Measurements from ENCODE around the gene GLI2.

DNA sequence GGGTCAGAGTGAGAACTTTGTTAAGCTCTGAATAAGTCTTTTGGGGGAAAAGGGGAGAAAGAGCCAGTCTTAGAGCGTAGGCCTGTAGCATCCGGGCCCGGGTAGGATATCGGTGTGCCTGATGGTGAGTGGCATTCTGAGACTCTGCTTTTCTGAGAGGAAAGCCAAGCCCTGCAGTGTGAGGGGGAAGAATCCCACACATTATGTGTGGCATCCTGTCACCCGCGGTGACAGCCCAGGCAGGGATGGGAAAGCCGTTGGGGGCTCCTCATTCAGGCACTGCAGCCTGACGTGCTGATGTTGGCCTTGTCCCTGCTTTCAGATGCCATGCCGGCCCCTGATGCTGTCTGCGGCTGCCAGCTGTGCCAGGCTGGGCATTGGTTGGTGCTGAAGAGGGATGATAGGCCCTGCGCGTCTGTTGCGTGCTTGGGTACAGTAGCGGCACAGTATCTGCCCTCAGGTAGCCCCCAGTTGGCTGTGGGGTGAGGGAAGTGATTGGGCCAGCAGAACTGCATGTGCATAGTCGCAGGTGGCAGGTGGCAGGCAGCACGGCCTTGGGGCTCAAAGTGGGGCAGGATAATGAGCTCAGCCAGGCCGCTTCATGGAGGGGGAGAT is 37.6 kb downstream of the GLI2 start:
- no peak for TF ChIP-seq POLR2A (IDR thresholded peaks at IDR 0.05)
- TF ChIP-seq, protein P1, sequence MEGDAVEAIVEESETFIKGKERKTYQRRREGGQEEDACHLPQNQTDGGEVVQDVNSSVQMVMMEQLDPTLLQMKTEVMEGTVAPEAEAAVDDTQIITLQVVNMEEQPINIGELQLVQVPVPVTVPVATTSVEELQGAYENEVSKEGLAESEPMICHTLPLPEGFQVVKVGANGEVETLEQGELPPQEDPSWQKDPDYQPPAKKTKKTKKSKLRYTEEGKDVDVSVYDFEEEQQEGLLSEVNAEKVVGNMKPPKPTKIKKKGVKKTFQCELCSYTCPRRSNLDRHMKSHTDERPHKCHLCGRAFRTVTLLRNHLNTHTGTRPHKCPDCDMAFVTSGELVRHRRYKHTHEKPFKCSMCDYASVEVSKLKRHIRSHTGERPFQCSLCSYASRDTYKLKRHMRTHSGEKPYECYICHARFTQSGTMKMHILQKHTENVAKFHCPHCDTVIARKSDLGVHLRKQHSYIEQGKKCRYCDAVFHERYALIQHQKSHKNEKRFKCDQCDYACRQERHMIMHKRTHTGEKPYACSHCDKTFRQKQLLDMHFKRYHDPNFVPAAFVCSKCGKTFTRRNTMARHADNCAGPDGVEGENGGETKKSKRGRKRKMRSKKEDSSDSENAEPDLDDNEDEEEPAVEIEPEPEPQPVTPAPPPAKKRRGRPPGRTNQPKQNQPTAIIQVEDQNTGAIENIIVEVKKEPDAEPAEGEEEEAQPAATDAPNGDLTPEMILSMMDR (IDR thresholded peaks at IDR 0.05), result no peak

Data from ovary (tissue), 3 donors.